ENCODE results near the gene RNF207. TPM values are rescaled to one million over a fixed set of nuclear protein-coding genes. Genes with fewer than 3 reads are reported as not detected.

The RNF207 gene
- total and polyA plus RNA-seq, 2 donors (not counting 3 experiments of a cell fraction or from before 2014, with no cell fraction given) = 3.2 to 8.2 TPM

DNA sequence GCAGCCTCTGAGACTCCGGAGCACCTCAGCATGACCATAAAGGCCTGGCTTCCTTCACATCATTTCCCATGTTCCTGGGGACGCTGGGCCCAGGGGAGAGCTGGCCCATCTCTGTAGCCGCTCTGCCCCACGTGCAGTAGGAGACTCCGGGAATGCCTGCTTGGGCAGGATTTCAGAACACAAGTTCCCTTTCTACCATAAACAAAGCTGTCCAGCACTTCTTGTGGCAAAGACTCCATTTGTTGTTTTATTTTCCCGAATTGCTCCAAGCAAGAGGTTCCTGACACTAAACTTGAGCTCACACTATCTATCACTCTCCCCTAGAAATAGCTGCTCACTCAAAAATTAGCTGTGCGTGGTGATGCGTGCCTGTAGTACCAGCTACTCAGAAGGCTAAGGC, 47.7 kb upstream of the RNF207 start:
- TF ChIP-seq POLR2AphosphoS5 (IDR thresholded peaks at IDR 0.05; ENCODE audit: insufficient read depth, low read depth, low read length) (no peak), POLR2A (IDR thresholded peaks at IDR 0.05; ENCODE audit: low read depth, low read length) (no peak), FOS (IDR thresholded peaks at IDR 0.05; ENCODE audit: borderline replicate concordance, insufficient read depth, low read length) (no peak), GATA2 (IDR thresholded peaks at IDR 0.05; ENCODE audit: insufficient read depth, insufficient read length, low read depth, low read length) (no peak), EZH2 (IDR thresholded peaks at IDR 0.05; ENCODE audit: borderline replicate concordance, low read depth, low read length, severe bottlenecking) (no peak), MYC (IDR thresholded peaks at IDR 0.05; ENCODE audit: low read depth, low read length) (no peak), JUN (IDR thresholded peaks at IDR 0.05; ENCODE audit: borderline replicate concordance, insufficient read depth, insufficient read length, low read depth) (no peak)
- TF ChIP-seq, protein P1, sequence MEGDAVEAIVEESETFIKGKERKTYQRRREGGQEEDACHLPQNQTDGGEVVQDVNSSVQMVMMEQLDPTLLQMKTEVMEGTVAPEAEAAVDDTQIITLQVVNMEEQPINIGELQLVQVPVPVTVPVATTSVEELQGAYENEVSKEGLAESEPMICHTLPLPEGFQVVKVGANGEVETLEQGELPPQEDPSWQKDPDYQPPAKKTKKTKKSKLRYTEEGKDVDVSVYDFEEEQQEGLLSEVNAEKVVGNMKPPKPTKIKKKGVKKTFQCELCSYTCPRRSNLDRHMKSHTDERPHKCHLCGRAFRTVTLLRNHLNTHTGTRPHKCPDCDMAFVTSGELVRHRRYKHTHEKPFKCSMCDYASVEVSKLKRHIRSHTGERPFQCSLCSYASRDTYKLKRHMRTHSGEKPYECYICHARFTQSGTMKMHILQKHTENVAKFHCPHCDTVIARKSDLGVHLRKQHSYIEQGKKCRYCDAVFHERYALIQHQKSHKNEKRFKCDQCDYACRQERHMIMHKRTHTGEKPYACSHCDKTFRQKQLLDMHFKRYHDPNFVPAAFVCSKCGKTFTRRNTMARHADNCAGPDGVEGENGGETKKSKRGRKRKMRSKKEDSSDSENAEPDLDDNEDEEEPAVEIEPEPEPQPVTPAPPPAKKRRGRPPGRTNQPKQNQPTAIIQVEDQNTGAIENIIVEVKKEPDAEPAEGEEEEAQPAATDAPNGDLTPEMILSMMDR (IDR thresholded peaks at IDR 0.05; ENCODE audit: extremely low read depth in 1 of 2, insufficient read depth in 1 of 2, low read depth in 1 of 2, low read length in 2 of 2) = no peak
- TF ChIP-seq, protein P2, sequence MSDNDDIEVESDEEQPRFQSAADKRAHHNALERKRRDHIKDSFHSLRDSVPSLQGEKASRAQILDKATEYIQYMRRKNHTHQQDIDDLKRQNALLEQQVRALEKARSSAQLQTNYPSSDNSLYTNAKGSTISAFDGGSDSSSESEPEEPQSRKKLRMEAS (IDR thresholded peaks at IDR 0.05; ENCODE audit: insufficient read depth, insufficient read length) = no peak
- dilution Hi-C loops (cut with MboI; ENCODE audit: extremely low pct_ligation_motif_present, low sequenced_read_pairs) = no loop called here
- intact Hi-C loops (cut with micrococcal nuclease) = no loop called here
- H3K27me3 ChIP-seq (ENCODE audit: control insufficient read depth in 2 of 2, insufficient read depth in 2 of 2, low read length in 2 of 2) = no peaks in the 10 kb centered on the region
- no peaks in the 10 kb centered on the region for H3K36me3 ChIP-seq (ENCODE audit: control insufficient read depth in 2 of 2, extremely low read depth in 1 of 2, insufficient read depth in 2 of 2, low read length in 2 of 2)
- no peak overlapping the region for H3K9ac ChIP-seq (replicated peaks; ENCODE audit: extremely low read depth, insufficient read depth, low read length)
- no peaks in the 10 kb centered on the region for H3K9me1 ChIP-seq (replicated peaks; ENCODE audit: control insufficient read depth, extremely low read depth, insufficient read depth, low read length)
- no peak overlapping the region for H3K4me3 ChIP-seq (replicated peaks in 1 of 3; ENCODE audit: insufficient read depth in 1 of 3, low read depth in 1 of 3, low read length in 3 of 3)
- DNase-seq (ENCODE audit: low read depth, low spot score) (no peak), FAIRE-seq (no peak)
- no peak overlapping the region for H3K4me2 ChIP-seq (ENCODE audit: insufficient read depth, low read length)
- no TSS peak for BruUV-seq (replicated peaks)
- no peaks in the 10 kb centered on the region for H3K79me2 ChIP-seq (ENCODE audit: control insufficient read depth, insufficient read depth, low read length)
- H3K27ac ChIP-seq (ENCODE audit: insufficient read depth, low read depth, low read length) = no peak overlapping the region
- no peaks in the 10 kb centered on the region for H4K20me1 ChIP-seq (replicated peaks; ENCODE audit: control insufficient read depth, extremely low read depth, insufficient read depth, low read length)
- no peaks in the 10 kb centered on the region for H3K4me1 ChIP-seq (ENCODE audit: control insufficient read depth, extremely low read depth, insufficient read depth, low read length)
- no peak overlapping the region for H2AFZ ChIP-seq (ENCODE audit: low read depth, low read length)
- ChIA-PET POLR2A (no interaction called here), CTCF (interaction anchor here (0.8 kb wide), 1 partner anchor 10 kb away, joined by 4 read pairs; no protein-coding TSS in a partner anchor)
- no peaks in the 10 kb centered on the region for H3K9me3 ChIP-seq (replicated peaks; ENCODE audit: control insufficient read depth, insufficient read depth, low read length)

Data from endothelial cell of umbilical vein (primary cell).